Measurements from ENCODE around the gene SLC6A11.
A peak's percentile ranks its signal among the peaks of the same experiment; 100 is the strongest.

SLC6A11 gene

DNA sequence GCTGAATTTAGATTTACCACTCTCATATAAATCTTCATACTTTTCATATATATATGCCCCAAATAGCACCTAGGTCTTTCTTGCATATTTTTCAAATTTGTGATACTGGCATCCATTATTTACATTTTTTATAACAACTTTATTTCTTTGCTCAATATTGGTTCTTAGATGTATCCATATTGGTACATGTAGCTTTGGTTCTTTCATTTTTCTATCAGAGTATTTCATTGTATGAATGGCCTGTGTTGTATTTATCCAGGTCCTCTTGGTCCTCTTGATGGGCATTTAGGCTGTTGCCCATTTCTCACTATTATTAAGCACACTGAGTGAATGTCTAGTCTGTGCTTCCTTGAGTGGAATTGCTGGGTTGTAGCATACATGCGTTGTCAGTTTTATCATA lies 8.4 kb downstream of the SLC6A11 start:
- intact Hi-C loops (cut with DNase I), result no loop called here
- DNase-seq, result no peak

GRCh38 chr3:10833855-10834414 lies 17.9 kb downstream of the SLC6A11 start:
- DNase-seq, result peak in 1 of 42 donors; percentile 14
- intact Hi-C loops (cut with DNase I), result no loop called here

- intact Hi-C loops (cut with DNase I), result no loop called here
- DNase-seq, result no peak
Measured at GRCh38 chr3:10834951-10835350, 18.9 kb downstream of the SLC6A11 start.

DNA sequence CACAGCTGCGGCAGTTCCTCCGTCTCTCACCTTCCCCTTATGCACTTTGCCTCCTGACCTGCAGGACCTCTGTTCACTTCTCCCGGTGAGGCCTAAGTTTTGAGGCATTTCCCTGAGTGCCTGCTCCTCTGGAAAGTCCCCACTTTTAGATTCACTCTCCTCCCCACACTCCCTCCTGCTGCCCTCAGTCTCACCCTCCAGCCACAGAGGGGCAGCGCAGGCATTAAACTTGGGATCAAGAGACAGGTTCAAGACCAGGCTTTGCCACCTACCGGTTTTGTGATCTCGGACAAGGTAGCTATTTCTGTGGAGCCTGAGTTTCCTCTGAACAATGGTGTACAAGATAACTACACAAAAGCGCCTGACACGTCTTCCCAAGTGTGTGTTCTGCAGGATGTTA lies 19.4 kb downstream of the SLC6A11 start:
- intact Hi-C loops (cut with DNase I), result no loop called here
- DNase-seq, result peak in 1 of 42 donors; percentile 24

GRCh38 chr3:10836676-10837075 lies 20.6 kb downstream of the SLC6A11 start:
- intact Hi-C loops (cut with DNase I), result no loop called here
- no peak for DNase-seq

DNA sequence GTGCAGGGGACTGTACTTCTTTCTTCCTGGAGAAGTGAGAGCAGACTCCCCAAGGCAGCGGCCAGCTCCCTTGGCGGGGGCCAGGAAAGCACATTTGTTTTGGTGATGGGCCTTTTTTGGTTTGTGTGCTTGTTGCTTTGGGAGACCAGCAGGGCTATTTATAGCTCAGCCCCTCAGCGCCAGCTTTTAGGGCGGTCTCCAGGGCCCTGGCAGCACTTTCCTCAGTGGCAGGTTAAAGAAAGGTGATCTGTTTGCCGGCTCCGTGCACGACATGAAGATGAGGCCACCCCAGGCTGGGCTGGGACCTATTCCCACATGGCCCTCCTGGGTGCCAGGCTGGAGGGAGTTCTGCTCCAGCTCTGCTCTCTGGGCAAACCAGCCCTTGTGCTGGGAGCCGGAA lies 21.8 kb downstream of the SLC6A11 start:
- intact Hi-C loops (cut with DNase I), result no loop called here
- peak in 15 of 42 donors; percentile 22 to 60 (median 43) for DNase-seq

- intact Hi-C loops (cut with DNase I), result no loop called here
- DNase-seq, result no peak
Measured at GRCh38 chr3:10839167-10839566, 23.1 kb downstream of the SLC6A11 start.

- intact Hi-C loops (cut with DNase I), result no loop called here
- peak in 8 of 42 donors; percentile 14 to 52 (median 25) for DNase-seq
Measured at GRCh38 chr3:10841100-10841499, 25.1 kb downstream of the SLC6A11 start.

GRCh38 chr3:10843378-10843777 lies 27.4 kb downstream of the SLC6A11 start:
- intact Hi-C loops (cut with DNase I), result no loop called here
- no peak for DNase-seq

GRCh38 chr3:10845001-10845761 lies 29.2 kb downstream of the SLC6A11 start:
- intact Hi-C loops (cut with DNase I), result no loop called here
- DNase-seq, result peak in 3 of 42 donors; percentile 11 to 28 (median 17)

- peak in 7 of 42 donors; percentile 6 to 43 (median 24) for DNase-seq
- intact Hi-C loops (cut with DNase I), result no loop called here
Measured at GRCh38 chr3:10845839-10846656, 30.0 kb downstream of the SLC6A11 start.

- intact Hi-C loops (cut with DNase I), result no loop called here
- DNase-seq, result no peak
Measured at GRCh38 chr3:10846657-10846975, 30.6 kb downstream of the SLC6A11 start.

GRCh38 chr3:10848261-10848660 lies 32.2 kb downstream of the SLC6A11 start:
- intact Hi-C loops (cut with DNase I), result no loop called here
- DNase-seq, result no peak

DNA sequence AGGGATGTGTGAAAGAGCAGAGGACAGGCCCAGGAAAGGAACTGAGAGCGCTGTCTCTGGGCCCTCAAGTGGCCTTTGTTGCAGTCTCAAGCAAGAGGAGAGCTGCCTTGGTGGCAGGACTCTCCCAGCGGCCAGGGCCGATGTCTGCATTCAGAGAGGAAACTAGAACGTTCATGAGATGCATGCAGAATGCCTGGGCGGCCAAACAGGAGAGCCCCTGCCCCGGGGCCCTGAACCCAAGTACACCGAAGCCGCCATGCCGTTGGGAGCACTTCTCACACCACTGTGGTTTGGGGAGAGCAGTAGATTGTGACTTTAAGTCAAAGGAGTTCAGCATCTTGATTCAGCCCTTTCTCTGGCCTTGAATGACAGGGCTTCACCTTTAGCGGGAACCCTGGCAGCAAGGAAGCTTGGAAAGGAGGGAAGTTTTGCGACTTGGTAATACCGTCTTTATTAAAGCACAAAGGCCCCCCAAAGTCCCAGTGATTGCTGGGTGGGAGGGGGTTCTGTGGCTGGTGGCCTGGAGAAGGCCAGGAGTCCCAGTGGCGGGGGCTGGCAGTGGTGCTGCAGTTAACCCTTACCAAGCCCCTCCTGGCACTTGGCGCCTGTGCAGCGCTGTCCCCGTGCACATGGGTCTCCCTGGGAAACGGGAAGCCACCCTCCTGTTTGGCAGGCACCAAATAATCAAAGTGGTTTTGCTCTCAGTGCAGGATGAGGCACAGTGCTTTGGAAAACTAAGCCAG lies 36.2 kb downstream of the SLC6A11 start:
- DNase-seq, result peak in 18 of 42 donors; percentile 7 to 62 (median 35)
- intact Hi-C loops (cut with DNase I), result no loop called here

DNA sequence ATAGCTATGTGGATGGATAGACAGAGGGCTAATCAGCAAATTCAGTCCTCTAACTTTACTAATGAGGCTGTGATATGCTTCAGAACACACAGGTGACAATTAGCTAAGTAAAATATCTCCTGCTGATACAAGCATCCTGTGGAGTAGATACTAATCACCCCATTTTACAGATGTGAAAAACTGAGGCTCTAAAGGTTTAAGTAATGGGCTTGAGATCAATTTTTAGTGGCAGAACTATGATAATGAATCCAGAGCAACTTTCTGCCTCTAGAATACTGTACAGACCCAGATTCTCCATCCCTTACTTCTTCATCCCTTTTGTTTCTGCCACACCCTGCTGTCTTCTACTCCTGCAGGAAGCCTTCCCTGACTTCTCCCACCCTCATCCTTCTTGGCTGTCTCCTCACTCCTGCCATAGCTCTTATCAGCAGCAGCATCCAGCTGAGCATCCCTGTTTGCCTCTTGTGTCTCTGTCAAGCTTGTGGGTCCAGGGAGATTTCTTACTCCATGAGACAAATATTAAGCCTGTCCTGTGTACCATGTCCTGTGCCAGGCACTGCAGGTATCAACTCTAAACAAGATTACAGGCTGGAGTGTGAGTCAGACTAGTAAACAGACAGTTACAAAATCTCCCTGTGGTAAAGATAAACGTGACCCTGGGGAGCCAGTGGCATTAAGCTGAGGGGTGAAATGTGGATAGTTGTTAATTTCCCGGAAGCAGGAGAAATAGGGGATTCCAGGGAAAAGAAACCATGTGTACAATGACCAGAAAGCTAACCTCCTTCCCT lies 39.2 kb downstream of the SLC6A11 start:
- no peak for DNase-seq
- intact Hi-C loops (cut with DNase I), result no loop called here

DNA sequence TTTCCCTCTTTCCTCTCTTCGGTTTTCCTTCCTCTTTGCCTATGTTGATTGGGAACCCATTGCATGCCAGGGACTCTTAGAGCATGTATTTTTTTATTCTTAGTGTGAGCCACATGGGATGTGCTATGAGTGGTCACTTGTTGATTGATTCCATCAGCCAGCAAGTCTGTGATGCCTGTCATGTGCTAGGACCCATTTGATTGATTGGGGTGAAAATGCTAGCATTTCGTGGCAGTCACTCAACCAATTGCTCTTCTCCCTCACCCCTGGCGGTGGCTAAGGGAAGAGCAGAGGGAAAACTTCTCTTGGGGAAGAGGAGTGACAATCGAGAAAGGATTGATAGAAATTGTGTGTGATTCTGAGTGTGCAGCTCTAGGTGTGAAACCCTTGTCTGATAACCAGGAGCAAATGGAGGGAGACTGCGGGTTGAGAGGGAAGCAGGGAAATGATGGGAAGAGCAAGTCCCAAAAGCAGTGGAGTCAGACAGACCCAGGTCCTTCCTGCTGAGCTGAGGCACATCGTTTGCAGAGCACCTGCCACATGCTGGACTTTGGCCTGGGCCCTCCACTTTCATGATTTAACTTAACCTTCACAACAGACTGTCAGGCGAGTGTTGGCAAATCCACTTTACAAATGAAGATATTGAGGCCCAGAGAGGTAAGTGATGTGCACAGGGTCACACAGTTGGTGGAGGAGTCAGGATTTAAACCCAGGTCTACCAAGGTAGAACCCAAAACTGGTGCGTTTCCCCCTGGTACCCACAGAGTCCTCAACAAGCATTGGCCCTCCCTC lies 40.0 kb downstream of the SLC6A11 start:
- intact Hi-C loops (cut with DNase I), result no loop called here
- DNase-seq, result no peak

DNA sequence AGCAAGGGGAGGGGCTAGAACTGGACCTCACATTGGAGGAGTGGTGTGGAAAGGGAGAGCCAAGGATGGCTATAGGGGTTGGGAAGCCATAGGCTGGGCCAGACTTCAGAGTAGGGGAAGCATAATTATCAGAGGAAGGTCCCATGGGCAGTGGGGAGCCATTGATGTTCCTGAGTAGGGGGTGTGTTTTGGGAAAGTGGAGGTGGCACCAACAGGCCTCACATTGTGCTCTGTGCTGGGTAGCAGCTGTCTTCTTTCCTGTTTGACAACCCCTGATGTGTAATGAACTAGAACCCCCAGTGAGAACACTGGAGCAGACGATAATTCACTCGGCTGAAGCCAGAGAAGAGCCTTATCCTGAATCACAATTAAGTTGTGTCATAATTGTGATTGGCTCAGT lies 41.2 kb downstream of the SLC6A11 start:
- intact Hi-C loops (cut with DNase I), result no loop called here
- DNase-seq, result no peak

DNA sequence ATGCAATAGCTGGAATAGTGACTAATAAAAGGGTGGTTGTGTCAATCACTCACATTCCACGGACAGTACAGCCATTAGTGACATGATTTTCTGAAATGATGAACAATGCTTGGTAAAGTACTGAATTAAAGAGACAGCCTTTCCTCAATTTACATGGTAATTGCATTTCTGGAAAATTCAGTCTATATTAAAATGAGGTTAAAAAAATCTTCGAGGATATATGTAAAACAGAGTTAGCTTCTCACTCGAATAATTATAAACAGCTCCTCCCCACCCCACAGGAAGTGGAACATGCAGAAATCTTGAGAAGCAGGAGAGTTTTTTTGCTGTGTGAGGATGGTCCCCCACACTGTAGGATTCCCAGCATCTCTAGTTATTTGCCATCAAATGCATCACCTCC lies 42.1 kb downstream of the SLC6A11 start:
- no peak for DNase-seq
- intact Hi-C loops (cut with DNase I), result no loop called here

Measured in head of caudate nucleus (tissue), 42 donors.